Measurements from ENCODE around the gene SPRED2.
A peak's percentile ranks its signal among the peaks of the same experiment; 100 is the strongest.

Gene SPRED2

GRCh38 chr2:65277118-65277517 is 155.3 kb downstream of the SPRED2 start:
- no peak for DNase-seq

GRCh38 chr2:65276609-65277008 is 155.8 kb downstream of the SPRED2 start:
- no peak for DNase-seq

DNA sequence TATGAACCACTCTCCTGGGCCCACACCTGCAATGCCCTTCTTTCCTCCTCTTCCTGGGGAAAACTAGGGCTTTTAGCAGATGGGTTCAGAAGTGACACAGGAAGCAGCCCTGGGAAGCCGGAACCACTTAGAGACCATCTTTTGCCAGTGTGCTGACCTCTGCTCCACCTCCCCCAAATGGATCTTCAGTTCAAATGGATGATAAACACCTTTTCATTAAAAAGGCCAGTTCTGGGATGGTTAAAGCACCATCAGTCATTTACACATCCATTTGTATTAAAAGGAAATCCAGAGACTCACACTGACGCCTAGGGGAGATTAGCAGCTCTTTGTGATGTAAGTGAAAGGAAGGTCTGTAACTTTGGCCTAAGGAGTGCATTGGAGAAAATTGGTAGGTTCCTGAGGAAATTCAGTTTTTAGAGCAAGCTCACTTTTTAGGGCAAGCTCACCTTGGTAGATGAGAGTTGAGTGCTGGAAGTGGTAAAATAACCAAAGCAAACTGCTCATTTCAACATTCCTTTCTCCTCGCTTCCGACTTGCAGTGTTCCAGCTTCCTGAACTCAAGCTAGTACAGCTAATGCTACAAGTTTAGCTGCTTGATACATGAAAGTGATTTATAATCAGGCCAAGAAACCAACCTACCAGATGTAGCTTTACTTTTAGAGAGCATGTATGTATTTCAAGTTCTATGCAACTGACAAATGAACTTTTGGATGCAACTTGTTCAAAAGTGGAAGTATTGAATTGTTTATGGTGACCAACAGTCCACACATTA is 157.1 kb downstream of the SPRED2 start:
- no peak for DNase-seq

- DNase-seq, result no peak
Measured at GRCh38 chr2:65273344-65273743, 159.1 kb downstream of the SPRED2 start.

- no peak for DNase-seq
Measured at GRCh38 chr2:65268957-65269356, 163.4 kb downstream of the SPRED2 start.

GRCh38 chr2:65267008-65267407 is 165.4 kb downstream of the SPRED2 start:
- no peak for DNase-seq

DNA sequence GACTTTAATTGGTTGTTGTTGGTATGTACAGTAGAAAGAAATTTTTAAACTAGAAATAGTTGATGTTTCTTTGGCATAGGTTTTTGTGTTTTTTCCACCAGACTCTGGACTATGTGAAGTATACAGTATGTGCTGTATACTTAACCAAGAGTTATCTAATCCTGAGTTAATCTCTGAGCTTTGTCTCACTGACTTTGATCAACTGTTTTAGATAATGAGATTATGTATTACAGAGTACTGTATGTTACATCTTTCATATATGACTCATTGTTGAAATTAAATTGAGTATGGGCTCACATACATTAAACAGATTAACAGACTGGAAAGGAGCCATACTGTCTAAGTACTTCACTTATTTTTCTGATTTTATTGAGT is 166.7 kb downstream of the SPRED2 start:
- no peak for DNase-seq

DNA sequence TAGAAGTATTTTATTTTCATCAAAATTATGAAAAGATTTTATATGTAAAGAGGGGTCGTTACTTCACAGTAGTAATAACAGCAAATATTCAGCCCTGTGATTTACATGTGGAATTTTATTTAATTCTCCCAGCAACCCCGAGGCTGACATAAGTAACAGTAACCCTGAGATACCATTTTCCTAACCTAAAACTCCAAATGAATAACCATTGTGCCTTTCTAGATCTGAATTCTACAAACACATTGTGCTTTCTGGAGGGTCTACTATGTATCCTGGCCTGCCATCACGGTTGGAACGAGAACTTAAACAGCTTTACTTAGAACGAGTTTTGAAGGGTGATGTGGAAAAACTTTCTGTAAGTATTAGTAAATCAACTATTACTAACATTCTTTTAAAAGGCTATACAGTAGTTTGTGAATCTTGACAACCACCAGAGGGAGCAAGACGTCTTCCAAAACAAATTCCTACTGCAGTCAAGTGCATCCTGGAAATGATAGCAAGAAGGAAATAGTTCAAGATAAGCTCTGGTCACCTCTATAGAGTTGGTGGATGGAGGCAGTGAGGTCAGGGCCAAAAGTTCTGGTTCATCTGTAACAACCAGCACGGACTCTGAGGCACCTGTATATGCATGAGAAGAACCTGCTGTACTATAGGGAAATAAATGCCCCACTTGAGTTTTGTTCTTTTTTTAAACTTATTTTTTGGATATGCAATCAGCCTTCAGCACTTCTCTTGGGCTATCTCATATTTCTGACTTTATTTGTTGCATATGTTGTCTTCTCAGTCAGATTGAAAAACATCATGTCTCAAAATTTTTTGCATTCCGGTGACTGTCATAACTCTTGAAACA is 167.4 kb downstream of the SPRED2 start:
- DNase-seq, result peak; percentile 26

DNA sequence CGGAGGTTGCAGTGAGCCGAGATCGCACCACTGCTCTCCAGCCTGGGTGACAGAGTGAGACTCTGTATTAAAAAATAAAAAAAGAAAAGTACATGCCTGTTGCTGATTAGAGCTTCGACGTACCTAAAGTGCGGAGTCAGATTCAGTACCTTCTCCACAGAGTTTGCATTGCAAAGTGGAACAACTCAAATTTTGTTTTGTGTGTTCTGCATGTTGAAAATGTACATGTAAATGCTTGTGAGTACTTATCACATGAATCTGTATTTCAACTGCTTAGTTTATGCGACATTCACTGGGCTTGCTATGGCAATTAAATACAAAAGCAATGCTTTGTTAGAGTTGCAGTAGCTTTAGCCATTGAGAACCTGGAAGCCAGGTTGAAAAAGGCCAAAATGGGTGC is 168.4 kb downstream of the SPRED2 start:
- no peak for DNase-seq

DNA sequence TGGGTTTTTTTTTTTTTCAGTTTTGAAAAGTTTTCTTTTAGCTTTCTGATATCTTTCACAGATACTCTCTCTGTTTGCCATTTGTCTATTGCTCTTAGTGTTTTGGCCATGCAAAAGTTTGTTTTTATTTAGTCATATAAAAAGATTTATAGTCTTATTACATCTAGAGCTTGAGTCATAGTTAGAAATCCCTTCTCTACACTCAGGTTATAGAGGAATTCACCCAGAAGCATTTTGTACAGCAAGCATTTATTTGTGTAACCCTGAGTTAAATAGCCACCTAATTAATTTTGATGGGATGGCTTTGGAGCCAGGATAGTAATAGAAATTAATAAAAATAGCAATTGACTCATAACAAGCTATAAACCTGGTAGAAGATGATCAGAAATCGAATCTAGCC is 169.1 kb downstream of the SPRED2 start:
- no peak for DNase-seq

DNA sequence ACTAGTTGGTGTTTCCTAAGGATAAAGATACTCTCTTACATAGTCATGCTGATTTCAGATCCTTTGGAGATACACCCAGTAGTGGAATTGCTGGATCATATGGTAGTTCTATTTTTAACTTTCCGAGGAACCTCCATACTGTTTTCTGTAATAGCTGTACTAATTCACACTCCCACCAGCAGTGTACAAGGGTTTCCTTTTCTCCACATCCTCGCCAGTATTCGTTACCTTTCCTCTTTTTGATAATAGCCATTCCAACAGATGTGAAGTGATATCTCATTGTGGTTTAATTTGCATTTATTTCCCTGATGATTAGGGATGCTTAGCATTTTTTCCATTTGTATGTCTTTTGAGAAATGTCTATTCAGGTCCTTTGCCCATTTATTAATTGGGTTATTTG is 170.7 kb downstream of the SPRED2 start:
- DNase-seq, result no peak
